HG02588 (cell line): ENCODE data around the gene NDUFA11.

Experiments
- ATAC-seq: cut with Tn5 transposase; IDR thresholded peaks from one replicate; pipeline ENCODE4 v1.9.1; 2021; ENCODE audit warnings: mild to moderate bottlenecking, moderate library complexity; ENCODE audit not compliant: unreplicated experiment

NDUFA11 gene

GRCh38 chr19:5910638-5910907, 7.0 kb upstream of the NDUFA11 start:
- ATAC-seq = no peak

- ATAC-seq = no peak
Measured at GRCh38 chr19:5908773-5909442, 5.3 kb upstream of the NDUFA11 start.

DNA sequence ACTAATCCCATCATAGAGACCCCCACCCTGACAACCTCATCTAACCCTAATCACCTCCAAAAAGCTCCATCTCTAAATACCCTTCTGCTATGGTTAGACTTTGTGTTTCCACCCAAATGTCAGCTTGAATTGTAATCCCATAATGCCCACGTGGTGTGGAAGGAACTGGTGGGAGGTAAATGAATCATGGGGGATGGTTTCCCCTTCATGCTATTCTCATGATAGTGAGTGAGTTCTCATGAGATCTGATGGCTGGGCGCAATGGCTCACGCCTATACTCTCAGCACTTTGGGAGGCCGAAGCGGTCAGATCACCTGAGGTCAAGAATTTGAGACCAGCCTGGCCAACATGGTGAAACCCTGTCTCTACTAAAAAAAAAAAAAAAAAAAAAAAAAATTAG, 3.7 kb upstream of the NDUFA11 start:
- no peak for ATAC-seq

DNA sequence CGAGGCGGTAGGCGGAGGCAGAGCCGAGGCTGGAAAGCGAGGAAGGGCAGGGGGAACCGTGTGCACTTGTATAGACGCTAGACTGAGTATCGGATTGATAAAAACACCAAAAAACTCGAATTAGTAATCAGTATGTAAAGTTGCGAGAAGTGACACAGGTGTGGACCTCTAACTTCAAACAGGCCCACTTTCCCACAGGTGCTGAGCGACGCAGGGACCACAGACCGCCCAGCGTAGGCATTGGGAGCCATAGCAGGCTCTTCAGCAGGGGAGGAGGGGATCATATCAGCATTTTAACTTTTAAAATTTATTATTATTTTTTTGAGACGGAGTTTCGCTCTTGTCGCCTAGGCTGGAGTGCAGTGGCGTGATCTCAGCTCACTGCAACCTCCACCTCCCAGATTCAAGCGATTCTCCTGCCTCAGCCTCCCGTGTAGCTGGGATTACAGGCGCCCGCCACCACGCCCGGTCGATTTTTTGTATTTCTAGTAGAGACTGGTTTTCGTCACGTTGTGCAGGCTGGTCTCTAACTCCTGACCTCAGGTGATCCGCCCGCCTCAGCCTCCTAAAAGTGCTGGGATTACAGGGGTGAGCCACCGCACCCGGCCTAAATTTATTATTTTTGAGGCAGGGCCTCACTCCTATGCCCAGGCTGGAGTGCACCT, 1.7 kb upstream of the NDUFA11 start:
- ATAC-seq = no peak

GRCh38 chr19:5904352-5905113, 943 bp upstream of the NDUFA11 start, which contains the start of gene VMAC:
VMAC (plus strand) TSS chr19:5904872; CDS start chr19:5904891, 19 bp downstream.
- peak; percentile 71 for ATAC-seq

GRCh38 chr19:5903056-5903623, 450 bp downstream of the NDUFA11 start:
- no peak for ATAC-seq

- no peak for ATAC-seq
Measured at GRCh38 chr19:5900976-5901375, 2.6 kb downstream of the NDUFA11 start.

DNA sequence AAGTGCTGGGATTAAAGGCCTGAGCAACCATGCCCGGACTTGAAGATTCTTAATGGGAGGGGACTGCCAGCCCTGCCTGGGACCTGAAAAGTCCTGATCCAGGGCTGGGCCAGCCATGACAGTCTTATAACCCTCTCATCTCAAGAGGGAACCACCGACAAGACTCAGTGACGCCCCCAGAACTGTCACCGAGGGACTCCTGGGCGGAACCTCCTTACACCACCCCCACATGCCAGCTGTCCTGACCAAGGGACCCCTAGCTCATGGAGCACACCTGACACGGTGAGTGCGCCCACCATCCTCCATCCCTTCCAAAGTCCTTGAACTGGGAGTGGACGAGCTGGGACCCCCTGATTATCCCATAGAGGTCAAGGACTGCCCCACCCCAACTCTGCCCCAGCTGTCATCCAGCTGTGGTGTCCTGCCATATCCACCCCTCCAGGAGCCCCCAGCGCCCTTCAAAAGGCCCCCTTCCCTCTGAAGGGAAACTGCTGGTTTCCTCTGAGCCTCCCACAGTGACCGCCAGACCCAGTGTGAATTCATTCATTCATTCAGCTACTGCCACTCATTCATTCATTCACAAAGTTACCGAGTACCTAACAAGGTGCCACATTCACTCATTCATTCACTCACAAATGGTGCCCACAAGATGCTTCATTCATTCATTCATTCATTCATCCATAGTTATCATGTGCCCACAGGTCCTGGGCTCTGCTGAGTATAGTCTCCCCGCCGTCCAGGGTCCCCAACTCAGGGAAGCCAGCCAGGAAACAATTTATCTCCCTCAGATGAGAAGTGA, 3.7 kb downstream of the NDUFA11 start:
- no peak for ATAC-seq

- no peak for ATAC-seq
Measured at GRCh38 chr19:5897189-5897969, 6.2 kb downstream of the NDUFA11 start.

DNA sequence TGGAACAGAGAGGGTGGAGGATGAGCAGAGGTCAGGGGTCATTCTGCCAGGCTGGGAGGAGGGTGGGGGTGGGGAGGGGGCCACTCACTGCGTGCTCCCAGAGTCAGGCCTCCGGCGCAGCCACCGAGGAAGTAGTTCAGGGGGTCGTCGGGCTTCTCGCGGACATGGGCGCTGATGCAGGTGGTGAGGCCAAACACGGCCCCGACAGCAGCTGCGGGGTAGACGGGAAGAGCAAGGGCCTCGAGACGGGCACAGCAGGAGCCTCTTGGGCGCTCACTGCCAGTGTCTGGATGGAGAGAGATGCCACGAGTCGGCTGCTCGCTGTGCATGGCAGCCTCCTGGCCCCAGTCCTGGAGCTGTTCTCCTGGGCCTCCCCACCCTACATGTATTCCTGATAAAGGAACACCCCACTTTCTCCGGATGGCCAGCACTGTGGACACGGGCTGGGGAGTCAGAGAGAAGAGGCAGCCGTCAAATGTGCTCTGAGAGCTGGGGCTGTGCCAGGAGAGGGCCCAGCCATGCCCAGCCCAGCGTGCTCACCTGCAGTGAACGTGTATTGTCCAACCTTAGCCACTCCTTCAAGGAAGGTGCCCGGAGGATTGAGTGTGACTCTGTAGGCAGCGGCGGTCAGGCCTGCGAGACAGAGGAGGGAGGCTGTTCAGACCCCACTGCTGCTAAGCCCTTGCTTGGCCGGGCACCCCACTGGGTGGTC, 7.1 kb downstream of the NDUFA11 start:
- no peak for ATAC-seq

DNA sequence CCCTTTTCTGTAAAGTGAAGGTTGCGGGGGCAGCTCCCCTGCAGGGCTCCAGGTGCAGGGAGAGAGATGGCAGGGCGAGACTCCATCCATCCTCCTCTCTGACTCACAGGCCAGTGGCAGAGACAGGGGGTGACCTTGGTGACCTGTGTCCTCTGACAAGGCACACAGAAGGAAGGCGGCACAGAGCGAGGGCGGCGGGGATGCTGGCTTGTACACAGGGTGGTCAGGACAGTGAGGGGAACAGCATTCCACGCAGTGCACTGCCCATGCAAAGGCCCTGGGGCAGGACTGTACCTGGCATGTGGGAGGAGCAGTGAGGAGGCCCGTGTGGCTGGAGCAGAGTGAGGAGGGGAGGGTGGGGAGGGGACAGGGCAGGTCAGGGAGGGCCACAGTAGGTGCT, 7.7 kb downstream of the NDUFA11 start:
- ATAC-seq = no peak

DNA sequence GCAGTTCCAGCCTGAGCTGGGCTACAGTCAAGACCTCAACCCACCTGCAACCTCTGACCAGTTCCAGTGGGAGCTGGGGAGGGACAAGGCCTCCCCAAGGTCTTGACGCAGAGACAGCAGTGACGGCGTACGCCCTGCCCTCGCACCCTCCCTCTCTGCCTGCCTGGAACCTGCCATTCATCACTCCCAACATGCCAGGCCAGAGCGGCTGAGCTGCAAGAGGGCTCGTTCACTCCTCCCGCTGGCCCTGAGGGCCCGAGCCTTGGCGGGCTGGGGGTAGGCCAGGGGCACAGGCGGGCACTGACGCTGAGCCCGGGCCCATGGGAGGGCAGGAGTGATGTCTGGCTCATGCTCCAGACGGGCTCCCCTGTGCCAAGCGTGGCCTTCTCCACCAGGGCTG, 8.2 kb downstream of the NDUFA11 start:
- ATAC-seq = no peak

GRCh38 chr19:5894704-5895349, 8.8 kb downstream of the NDUFA11 start:
- ATAC-seq = no peak

DNA sequence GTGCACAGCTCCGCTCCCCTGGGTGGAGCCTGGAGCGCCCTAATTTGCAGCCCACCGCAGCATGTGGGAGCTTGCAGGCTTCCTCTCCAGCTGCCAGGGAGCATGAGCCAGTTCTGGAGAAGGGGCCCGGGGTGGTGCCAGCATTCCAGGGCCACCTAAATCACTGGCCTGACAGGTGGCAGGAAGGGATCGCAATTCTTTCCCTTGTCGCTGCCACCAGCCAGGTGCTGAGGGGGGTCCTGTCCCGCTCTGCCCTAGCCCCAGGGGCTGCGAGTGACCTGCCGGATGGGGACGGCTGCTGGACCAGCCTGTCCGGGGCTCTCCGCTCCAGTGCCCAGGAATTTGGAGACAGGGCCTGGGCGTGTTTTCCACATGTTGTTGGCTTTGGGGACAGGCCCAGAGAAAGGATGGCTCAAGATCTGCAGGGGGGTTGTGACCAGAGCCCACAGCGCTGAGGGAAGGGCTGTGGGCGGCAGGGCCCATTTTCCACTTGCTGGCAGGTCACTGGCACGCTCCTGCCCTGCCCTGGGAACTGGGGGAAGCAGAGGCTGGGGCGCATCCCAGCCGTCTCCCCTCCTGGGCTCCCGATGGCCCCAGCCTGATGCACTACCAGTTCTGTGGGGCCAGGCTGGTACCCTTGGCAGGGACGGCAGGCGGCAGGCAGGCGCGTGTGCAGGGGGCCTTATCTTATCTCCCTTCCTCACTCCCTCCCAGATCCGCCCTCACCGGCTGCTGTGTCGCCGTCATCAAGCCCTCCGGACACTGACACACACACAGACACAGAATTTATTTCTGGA, 9.5 kb downstream of the NDUFA11 start:
- ATAC-seq = no peak

DNA sequence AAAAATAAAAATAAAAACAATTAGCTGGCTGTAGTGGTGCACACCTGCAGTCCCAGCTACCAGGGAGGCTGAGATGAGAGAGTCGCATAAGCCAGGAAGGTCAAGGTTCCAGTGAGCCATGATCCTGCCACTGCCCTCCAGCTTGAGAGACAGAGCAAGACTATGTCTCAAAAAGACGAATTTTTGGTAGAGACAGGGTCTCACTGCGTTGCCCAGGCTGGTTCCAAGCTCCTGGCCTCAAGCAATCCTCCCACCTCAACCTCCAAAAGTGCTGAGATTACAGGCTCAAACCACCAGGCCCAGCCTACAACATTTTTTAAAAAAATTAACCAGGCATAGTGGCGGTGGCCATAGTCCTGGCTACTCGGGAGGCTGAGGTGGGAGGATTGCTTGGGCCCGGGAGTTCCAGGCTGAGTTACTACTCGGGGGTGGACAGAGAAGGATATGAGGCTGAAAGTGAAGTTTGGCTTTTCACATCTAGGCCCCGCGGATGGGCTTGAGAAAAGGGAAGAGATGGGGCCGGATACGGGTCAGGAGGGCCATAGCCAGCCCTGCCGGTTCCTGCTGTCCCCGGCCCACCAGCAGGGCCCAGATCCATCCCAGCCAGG, 10.2 kb downstream of the NDUFA11 start:
- no peak for ATAC-seq

- ATAC-seq = no peak
Measured at GRCh38 chr19:5892772-5893275, 10.8 kb downstream of the NDUFA11 start.

GRCh38 chr19:5891938-5892771, 11.4 kb downstream of the NDUFA11 start:
- no peak for ATAC-seq
